ENCODE data around the gene ZNF750.

Gene ZNF750

GRCh38 chr17:82835766-82836512 lies 3.9 kb downstream of the ZNF750 start:
- no peaks in the 10 kb centered on the region for H3K9me2 ChIP-seq (replicated peaks; ENCODE audit: control insufficient read depth, low read length)
- no peak for TF ChIP-seq EZH2phosphoT487 (IDR thresholded peaks at IDR 0.05; ENCODE audit: borderline replicate concordance, low read length)
- TF ChIP-seq, protein P1, sequence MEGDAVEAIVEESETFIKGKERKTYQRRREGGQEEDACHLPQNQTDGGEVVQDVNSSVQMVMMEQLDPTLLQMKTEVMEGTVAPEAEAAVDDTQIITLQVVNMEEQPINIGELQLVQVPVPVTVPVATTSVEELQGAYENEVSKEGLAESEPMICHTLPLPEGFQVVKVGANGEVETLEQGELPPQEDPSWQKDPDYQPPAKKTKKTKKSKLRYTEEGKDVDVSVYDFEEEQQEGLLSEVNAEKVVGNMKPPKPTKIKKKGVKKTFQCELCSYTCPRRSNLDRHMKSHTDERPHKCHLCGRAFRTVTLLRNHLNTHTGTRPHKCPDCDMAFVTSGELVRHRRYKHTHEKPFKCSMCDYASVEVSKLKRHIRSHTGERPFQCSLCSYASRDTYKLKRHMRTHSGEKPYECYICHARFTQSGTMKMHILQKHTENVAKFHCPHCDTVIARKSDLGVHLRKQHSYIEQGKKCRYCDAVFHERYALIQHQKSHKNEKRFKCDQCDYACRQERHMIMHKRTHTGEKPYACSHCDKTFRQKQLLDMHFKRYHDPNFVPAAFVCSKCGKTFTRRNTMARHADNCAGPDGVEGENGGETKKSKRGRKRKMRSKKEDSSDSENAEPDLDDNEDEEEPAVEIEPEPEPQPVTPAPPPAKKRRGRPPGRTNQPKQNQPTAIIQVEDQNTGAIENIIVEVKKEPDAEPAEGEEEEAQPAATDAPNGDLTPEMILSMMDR (IDR thresholded peaks at IDR 0.05; ENCODE audit: low read depth, low read length, poor library complexity, severe bottlenecking) = no peak
- H3K4me1 ChIP-seq (ENCODE audit: control insufficient read depth, low read length) = no peaks in the 10 kb centered on the region
- no peaks in the 10 kb centered on the region for H3F3A ChIP-seq (ENCODE audit: control insufficient read depth, insufficient read depth)
- no peaks in the 10 kb centered on the region for H3K27me3 ChIP-seq (ENCODE audit: control insufficient read depth, low read length)
- no peak overlapping the region for H3K4me3 ChIP-seq (ENCODE audit: low read length)
- peaks cover 5% of the 10 kb centered on the region; the same call in 1 of the 2 replicates for H3K36me3 ChIP-seq (ENCODE audit: control insufficient read depth, low read length)
- H3K79me2 ChIP-seq (ENCODE audit: control insufficient read depth, low read length) = no peaks in the 10 kb centered on the region
- no peaks in the 10 kb centered on the region for H3K9me3 ChIP-seq (ENCODE audit: control insufficient read depth, insufficient read depth, low read length)
- H4K20me1 ChIP-seq (ENCODE audit: control insufficient read depth, insufficient read depth, low read depth, low read length) = 0 out of 2 replicates have a peak, but pooled peaks cover 3% of the 10 kb centered on the region
- H3K27ac ChIP-seq (ENCODE audit: low read depth, low read length) = no peak overlapping the region
- H3K4me2 ChIP-seq (ENCODE audit: low read length) = no peak overlapping the region

- no peak for TF ChIP-seq EZH2phosphoT487 (IDR thresholded peaks at IDR 0.05; ENCODE audit: borderline replicate concordance, low read length)
- TF ChIP-seq, protein P1 (IDR thresholded peaks at IDR 0.05; ENCODE audit: low read depth, low read length, poor library complexity, severe bottlenecking) = no peak
- Histone ChIP-seq H3K9me2 (replicated peaks; ENCODE audit: control insufficient read depth, low read length) (no peaks in the 10 kb centered on the region), H4K20me1 (ENCODE audit: control insufficient read depth, insufficient read depth, low read depth, low read length) (0 out of 2 replicates have a peak, but pooled peaks cover 3% of the 10 kb centered on the region), H3K79me2 (ENCODE audit: control insufficient read depth, low read length) (no peaks in the 10 kb centered on the region), H3K36me3 (ENCODE audit: control insufficient read depth, low read length) (peaks cover 5% of the 10 kb centered on the region; the same call in 1 of the 2 replicates), H3K4me1 (ENCODE audit: control insufficient read depth, low read length) (no peaks in the 10 kb centered on the region), H3K4me2 (ENCODE audit: low read length) (no peak overlapping the region), H3K9me3 (ENCODE audit: control insufficient read depth, insufficient read depth, low read length) (no peaks in the 10 kb centered on the region), H3K4me3 (ENCODE audit: low read length) (no peak overlapping the region), H3K27ac (ENCODE audit: low read depth, low read length) (no peak overlapping the region), H3F3A (ENCODE audit: control insufficient read depth, insufficient read depth) (no peaks in the 10 kb centered on the region), H3K27me3 (ENCODE audit: control insufficient read depth, low read length) (no peaks in the 10 kb centered on the region)
These were observed 4.7 kb downstream of the ZNF750 start for GRCh38 chr17:82835122-82835521.

DNA sequence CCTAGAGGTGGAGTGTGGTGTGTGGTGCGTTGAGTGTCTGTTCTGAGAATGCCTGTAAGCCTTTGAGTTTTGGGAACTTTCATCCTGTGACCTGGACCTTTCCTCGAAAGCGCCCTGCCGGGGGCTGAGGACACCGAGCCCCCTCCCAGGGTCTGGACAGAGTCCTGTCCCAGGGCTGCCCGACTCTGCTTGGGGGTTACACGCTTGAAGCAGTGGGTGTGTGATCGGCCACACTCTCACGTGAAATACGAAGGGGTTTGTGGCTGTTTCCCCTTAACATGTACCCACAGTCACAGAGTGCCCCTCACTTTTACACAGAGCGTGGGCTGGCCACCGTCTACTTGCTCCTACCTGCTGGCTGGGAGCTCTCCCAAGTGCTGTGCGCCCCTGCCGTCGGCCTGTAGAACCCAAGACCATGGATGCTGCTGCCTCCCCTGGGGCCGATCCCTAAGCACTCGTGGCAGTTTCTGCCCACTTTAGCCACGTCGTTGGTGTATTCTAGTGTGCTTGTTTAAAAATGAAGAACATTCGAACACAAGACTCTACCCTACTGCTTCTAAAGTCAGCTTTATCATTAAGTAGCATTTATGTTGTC lies 6.8 kb downstream of the ZNF750 start:
- H3K9me2 ChIP-seq (replicated peaks; ENCODE audit: control insufficient read depth, low read length) = no peaks in the 10 kb centered on the region
- no peaks in the 10 kb centered on the region for H3F3A ChIP-seq (ENCODE audit: control insufficient read depth, insufficient read depth)
- H4K20me1 ChIP-seq (ENCODE audit: control insufficient read depth, insufficient read depth, low read depth, low read length) = 0 out of 2 replicates have a peak, but pooled peaks cover 3% of the 10 kb centered on the region
- H3K4me1 ChIP-seq (ENCODE audit: control insufficient read depth, low read length) = no peaks in the 10 kb centered on the region
- H3K27ac ChIP-seq (ENCODE audit: low read depth, low read length) = no peak overlapping the region
- no peaks in the 10 kb centered on the region for H3K27me3 ChIP-seq (ENCODE audit: control insufficient read depth, low read length)
- no peaks in the 10 kb centered on the region for H3K9me3 ChIP-seq (ENCODE audit: control insufficient read depth, insufficient read depth, low read length)
- H3K4me3 ChIP-seq (ENCODE audit: low read length) = no peak overlapping the region
- no peak overlapping the region for H3K4me2 ChIP-seq (ENCODE audit: low read length)
- TF ChIP-seq, protein P1 (IDR thresholded peaks at IDR 0.05; ENCODE audit: low read depth, low read length, poor library complexity, severe bottlenecking) = no peak
- no peak for TF ChIP-seq EZH2phosphoT487 (IDR thresholded peaks at IDR 0.05; ENCODE audit: borderline replicate concordance, low read length)
- H3K79me2 ChIP-seq (ENCODE audit: control insufficient read depth, low read length) = no peaks in the 10 kb centered on the region
- H3K36me3 ChIP-seq (ENCODE audit: control insufficient read depth, low read length) = peaks cover 17% of the 10 kb centered on the region

All from DOHH2 (cell line).